Smooth muscle cell (in vitro differentiated cells): ENCODE data around the gene BGN. TPM values are rescaled to one million over a fixed set of nuclear protein-coding genes. Genes with fewer than 3 reads are reported as not detected.
A peak's percentile ranks its signal among the peaks of the same experiment; 100 is the strongest.

Source experiments
- DNase-seq: peaks from one replicate; lab custom pipeline; 2025; ENCODE audit not compliant: unreplicated experiment; lab: John Stamatoyannopoulos, UW
- H2AFZ ChIP-seq: fragments of 200-600 bp; sonication (generic); 2 replicates; pipeline ENCODE4 v1.6.0; 2016; ENCODE audit warnings: antibody characterized with exemption, low read depth, mild to moderate bottlenecking
- H3F3A ChIP-seq: fragments of 200-600 bp; sonication (generic); 2 replicates; pipeline ENCODE4 v1.6.0; 2017; ENCODE audit warnings: antibody characterized with exemption, low read depth
- H3K27ac ChIP-seq: fragments of 200-600 bp; sonication (generic); 2 replicates; pipeline ENCODE4 v1.5.1; 2016; ENCODE audit warnings: low read depth, mild to moderate bottlenecking
- H3K27me3 ChIP-seq: fragments of 200-600 bp; sonication (generic); 2 replicates; pipeline ENCODE4 v1.6.1; 2016; ENCODE audit warnings: low read depth, mild to moderate bottlenecking
- H3K36me3 ChIP-seq: fragments of 200-600 bp; sonication (generic); 2 replicates; pipeline ENCODE4 v1.5.1; 2016; ENCODE audit warnings: low read depth
- H3K4me1 ChIP-seq: fragments of 200-600 bp; sonication (generic); 2 replicates; pipeline ENCODE4 v1.5.1; 2016; ENCODE audit warnings: low read depth
- H3K4me2 ChIP-seq: fragments of 200-600 bp; sonication (generic); 2 replicates; pipeline ENCODE4 v1.6.0; 2016; ENCODE audit warnings: mild to moderate bottlenecking
- H3K4me3 ChIP-seq: fragments of 200-600 bp; sonication (generic); 2 replicates; pipeline ENCODE4 v1.5.1; 2016; ENCODE audit warnings: mild to moderate bottlenecking
- H3K79me2 ChIP-seq: fragments of 200-600 bp; sonication (generic); 2 replicates; pipeline ENCODE4 v1.6.0; 2016; ENCODE audit warnings: low read depth, mild to moderate bottlenecking
- H3K9ac ChIP-seq: fragments of 200-600 bp; sonication (generic); 2 replicates; pipeline ENCODE4 v1.6.0; 2016; ENCODE audit warnings: low read depth
- H3K9me3 ChIP-seq: fragments of 200-600 bp; sonication (generic); replicated peaks from 2 replicates; pipeline ENCODE4 v1.5.1; 2016; ENCODE audit warnings: low read depth
- H4K20me1 ChIP-seq: fragments of 200-600 bp; sonication (generic); 2 replicates; pipeline ENCODE4 v1.6.0; 2016; ENCODE audit warnings: low read depth
- CTCF ChIP-seq: fragments of 200-600 bp; sonication (generic); IDR thresholded peaks from 2 replicates; pipeline ENCODE4 v1.5.1; 2017; ENCODE audit warnings: borderline replicate concordance, mild to moderate bottlenecking, antibody characterized with exemption; ENCODE audit not compliant: insufficient read depth, poor library complexity, severe bottlenecking
- WGBS: methylation state at CpG from one replicate; pipeline ENCODE4 v1.1.7; 2016; ENCODE audit warnings: low lambda C conversion rate; 5-methylcytosine and 5-hydroxymethylcytosine counted together
- polyA plus RNA-seq: library from polyadenylated mRNA; unstranded; fragments of >200 nt; fragmentation: Nextera tagmentation; extraction: Ambion mirVana; gene quantifications from 2 replicates; pipeline ENCODE4 v1.2.1, GENCODE V29; 2016
- total RNA-seq: library from RNA; depleted of rRNA; stranded (reverse); fragments of >200 nt; gene quantifications from 2 replicates; pipeline ENCODE4 v1.2.3, GENCODE V29; 2014

BGN gene
- total and polyA plus RNA-seq, 2 experiments from 2014 or later, result 298 to 621 TPM

GRCh38 chrX:153471663-153472280 is 23.0 kb upstream of the BGN start:
- Histone ChIP-seq H3K9ac (no peak overlapping the region), H4K20me1 (no peaks in the 10 kb centered on the region), H3K79me2 (peaks cover 4% of the 10 kb centered on the region), H3K36me3 (no peaks in the 10 kb centered on the region), H3F3A (no peaks in the 10 kb centered on the region), H3K4me1 (no peaks in the 10 kb centered on the region), H3K27me3 (no peaks in the 10 kb centered on the region), H3K4me3 (no peak overlapping the region), H3K9me3 (no peaks in the 10 kb centered on the region), H3K4me2 (no peak overlapping the region), H3K27ac (peak overlapping the region; percentile 75), H2AFZ (no peak overlapping the region)
- WGBS, result 56% methylated on average over 11 of the region's 11 CpGs
- no peak for DNase-seq
- TF ChIP-seq CTCF, result no peak

- no peak for DNase-seq
- Histone ChIP-seq H3K9me3 (no peaks in the 10 kb centered on the region), H4K20me1 (no peaks in the 10 kb centered on the region), H3K4me1 (no peaks in the 10 kb centered on the region), H3F3A (no peaks in the 10 kb centered on the region), H3K9ac (no peak overlapping the region), H3K4me2 (no peak overlapping the region), H2AFZ (no peak overlapping the region), H3K79me2 (peaks cover 4% of the 10 kb centered on the region), H3K27me3 (no peaks in the 10 kb centered on the region), H3K27ac (peak overlapping the region; percentile 70), H3K4me3 (no peak overlapping the region), H3K36me3 (no peaks in the 10 kb centered on the region)
- WGBS, result 91% methylated on average over 10 of the region's 10 CpGs
- no peak for TF ChIP-seq CTCF
These were observed 21.7 kb upstream of the BGN start for GRCh38 chrX:153473126-153473525.

- no peak for TF ChIP-seq CTCF
- Histone ChIP-seq H3K4me2 (no peak overlapping the region), H3K9me3 (no peaks in the 10 kb centered on the region), H3K36me3 (no peaks in the 10 kb centered on the region), H3K9ac (no peak overlapping the region), H3K4me3 (no peak overlapping the region), H3F3A (no peaks in the 10 kb centered on the region), H3K27ac (peak overlapping the region; percentile 15), H3K27me3 (no peaks in the 10 kb centered on the region), H2AFZ (no peak overlapping the region), H4K20me1 (no peaks in the 10 kb centered on the region), H3K79me2 (peaks cover 4% of the 10 kb centered on the region), H3K4me1 (no peaks in the 10 kb centered on the region)
- no peak for DNase-seq
- WGBS, result 75% methylated on average over 10 of the region's 10 CpGs
These were observed 20.5 kb upstream of the BGN start for GRCh38 chrX:153474266-153474665.

GRCh38 chrX:153474718-153475117 is 20.1 kb upstream of the BGN start:
- no peaks in the 10 kb centered on the region for H3K79me2 ChIP-seq
- H3K4me2 ChIP-seq, result peak overlapping the region; percentile 26
- H3K4me1 ChIP-seq, result no peaks in the 10 kb centered on the region
- no peaks in the 10 kb centered on the region for H3F3A ChIP-seq
- 34% methylated on average over 36 of the region's 59 CpGs for WGBS
- no peaks in the 10 kb centered on the region for H3K27me3 ChIP-seq
- H3K9ac ChIP-seq, result peak overlapping the region; percentile 54
- peak overlapping the region; percentile 97 for H3K27ac ChIP-seq
- H3K36me3 ChIP-seq, result no peaks in the 10 kb centered on the region
- H2AFZ ChIP-seq, result no peak overlapping the region
- peak; percentile 16 for DNase-seq
- no peaks in the 10 kb centered on the region for H4K20me1 ChIP-seq
- no peak overlapping the region for H3K4me3 ChIP-seq
- no peak for TF ChIP-seq CTCF
- no peaks in the 10 kb centered on the region for H3K9me3 ChIP-seq
